D721Med (cell line): ENCODE measurements around the gene ZNF695.

Experiments used
- DNase-seq: peaks from one replicate; pipeline ENCODE4 v3.0.0; 2011; ENCODE audit warnings: low spot score; ENCODE audit not compliant: insufficient read length
- FAIRE-seq: peaks from 2 replicates; lab custom pipeline; 2011; peaks lifted over from hg19 to GRCh38; lab: Jason Lieb, UNC
- CTCF ChIP-seq: IDR thresholded peaks from 2 replicates; pipeline ENCODE4 v1.5.1; 2012; ENCODE audit warnings: mild to moderate bottlenecking, control low read depth; ENCODE audit not compliant: insufficient read depth; ENCODE audit errors: missing control alignments

The ZNF695 gene

GRCh38 chr1:246959944-246960693 is 47.7 kb downstream of the ZNF695 start:
- no peak for TF ChIP-seq CTCF
- FAIRE-seq (no peak), DNase-seq (no peak)

GRCh38 chr1:246954126-246954525 is 53.7 kb downstream of the ZNF695 start:
- no peak for DNase-seq
- peak; percentile 16 for FAIRE-seq
- TF ChIP-seq CTCF = no peak

- no peak for FAIRE-seq
- no peak for TF ChIP-seq CTCF
- DNase-seq = no peak
Observed at GRCh38 chr1:246951413-246951812, 56.4 kb downstream of the ZNF695 start.

- FAIRE-seq (no peak), DNase-seq (no peak)
- TF ChIP-seq CTCF = no peak
Observed at GRCh38 chr1:246949956-246950355, 57.9 kb downstream of the ZNF695 start.

GRCh38 chr1:246947255-246947654 is 60.6 kb downstream of the ZNF695 start:
- FAIRE-seq = no peak
- no peak for DNase-seq
- no peak for TF ChIP-seq CTCF

- no peak for TF ChIP-seq CTCF
- no peak for FAIRE-seq
- DNase-seq = no peak
Observed at GRCh38 chr1:246946366-246946765, 61.5 kb downstream of the ZNF695 start.
